22Rv1 (cell line): ENCODE data around the gene VWF.

Experiments
- CTCF ChIP-seq: fragments of 450-650 bp; IDR thresholded peaks from 2 replicates; pipeline ENCODE4 v1.5.1; 2017; ENCODE audit warnings: mild to moderate bottlenecking
- ZFX ChIP-seq: fragments of 450-650 bp; IDR thresholded peaks from 2 replicates; pipeline ENCODE4 v1.6.1; 2017; ENCODE audit warnings: antibody characterized with exemption, borderline replicate concordance

DNA sequence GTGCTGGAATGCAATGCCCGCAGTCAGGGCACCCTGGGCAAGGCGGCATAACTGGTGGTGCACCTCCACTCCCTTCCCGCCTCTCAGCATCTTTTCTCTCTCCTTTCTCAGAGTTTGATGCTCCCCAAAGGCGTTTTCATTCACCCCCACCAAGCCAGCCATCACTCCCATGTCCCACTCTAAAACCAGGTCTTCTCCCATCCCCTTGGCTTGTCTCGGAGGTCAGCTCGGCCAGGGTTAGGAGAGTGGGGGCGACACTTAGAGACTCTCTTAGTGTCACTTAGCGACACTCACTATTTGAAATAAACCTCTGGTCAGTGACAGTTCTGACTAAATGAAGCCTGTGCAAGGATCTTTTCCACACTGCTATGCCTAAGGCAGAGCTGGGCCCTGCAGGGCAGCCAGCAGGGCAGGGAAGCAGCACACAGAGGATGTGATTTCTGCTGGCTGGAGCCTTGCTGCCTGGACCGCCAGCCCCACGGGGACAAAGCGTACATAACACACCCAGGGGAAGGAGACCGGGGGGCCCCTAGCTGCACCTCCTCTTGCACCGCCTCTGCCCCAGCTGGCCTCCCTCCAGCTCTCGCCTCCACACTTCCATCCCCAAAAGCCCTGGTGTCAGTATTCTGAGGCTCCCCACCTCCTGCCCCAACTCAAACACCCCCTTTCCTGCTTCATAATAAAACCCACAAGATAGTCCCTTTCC lies 64.5 kb downstream of the VWF start:
- TF ChIP-seq CTCF (no peak), ZFX (no peak)
